Measurements from ENCODE around the gene SLC17A1.

- TF ChIP-seq POLR2AphosphoS5 (IDR thresholded peaks at IDR 0.05; ENCODE audit: low read depth, low read length) (no peak), SIN3A (IDR thresholded peaks at IDR 0.05; ENCODE audit: borderline replicate concordance, insufficient read depth, low read length) (no peak)
Measured at GRCh38 chr6:25872814-25873213, 41.0 kb upstream of the SLC17A1 start.

Data from PFSK-1 (cell line).